SKM-1 (cell line): Measurements from ENCODE around the gene LRMDA.

Experiments used
- DNase-seq: peaks from one replicate; lab custom pipeline; 2025; ENCODE audit not compliant: unreplicated experiment; lab: John Stamatoyannopoulos, UW

Gene LRMDA

DNA sequence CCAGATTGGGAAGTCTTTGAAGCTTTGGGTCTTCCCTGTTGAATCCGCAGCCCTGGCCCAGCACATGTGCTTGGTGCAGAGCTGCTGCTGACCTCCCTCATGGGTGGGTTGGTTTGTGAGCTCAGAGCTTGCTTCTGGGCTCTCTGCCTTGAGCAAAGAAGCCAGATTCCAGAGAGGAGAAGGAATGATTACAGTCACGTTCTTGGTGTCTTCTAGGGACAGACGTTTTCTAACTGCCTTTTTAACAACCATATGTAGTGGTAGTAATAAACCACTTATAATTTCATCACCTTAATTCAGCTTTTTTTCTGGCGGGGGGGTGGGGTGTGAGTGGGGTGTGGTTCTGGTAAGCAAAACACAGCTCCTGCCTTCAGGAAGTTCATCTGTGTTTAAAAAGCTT, 39.5 kb downstream of the LRMDA start:
- no peak for DNase-seq

DNA sequence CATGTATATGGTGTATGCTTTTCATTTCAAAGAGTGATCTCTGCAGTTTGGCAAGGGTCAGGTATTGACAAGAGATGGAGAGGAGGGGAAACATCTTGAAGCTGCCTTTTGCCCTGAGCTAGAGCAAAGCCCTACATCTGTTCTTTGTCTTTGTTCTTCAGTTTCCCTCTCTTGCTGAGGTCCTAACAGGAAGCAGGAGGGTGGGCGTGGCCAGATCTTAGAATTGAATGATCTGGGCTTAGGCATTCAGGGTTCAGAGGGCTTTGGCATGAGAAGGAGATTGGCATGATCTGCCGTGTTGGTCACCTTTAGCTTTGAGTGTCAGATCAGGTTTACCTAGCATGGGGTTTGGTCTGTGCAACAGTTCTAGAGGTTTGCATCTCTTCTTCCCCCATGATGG, 41.3 kb downstream of the LRMDA start:
- DNase-seq = no peak

DNA sequence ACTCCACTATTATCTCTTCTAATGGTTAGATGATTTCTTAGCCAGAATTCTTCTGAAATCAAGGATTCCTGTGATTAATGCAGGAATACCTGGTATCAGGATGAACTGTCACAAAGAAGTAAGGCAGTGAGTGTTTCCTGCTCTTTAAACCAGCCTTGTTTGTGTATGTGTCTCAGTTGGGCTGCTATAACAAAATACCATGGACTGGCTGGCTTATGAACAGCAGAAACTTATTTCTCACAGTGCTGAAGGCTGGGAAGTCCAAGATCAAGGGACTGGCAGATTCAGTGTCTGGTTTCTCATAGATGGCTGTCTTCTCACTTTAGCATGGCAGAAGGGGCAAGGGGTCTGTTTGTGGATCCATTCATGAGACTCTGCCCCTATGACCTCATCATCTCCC, 42.7 kb downstream of the LRMDA start:
- no peak for DNase-seq

DNA sequence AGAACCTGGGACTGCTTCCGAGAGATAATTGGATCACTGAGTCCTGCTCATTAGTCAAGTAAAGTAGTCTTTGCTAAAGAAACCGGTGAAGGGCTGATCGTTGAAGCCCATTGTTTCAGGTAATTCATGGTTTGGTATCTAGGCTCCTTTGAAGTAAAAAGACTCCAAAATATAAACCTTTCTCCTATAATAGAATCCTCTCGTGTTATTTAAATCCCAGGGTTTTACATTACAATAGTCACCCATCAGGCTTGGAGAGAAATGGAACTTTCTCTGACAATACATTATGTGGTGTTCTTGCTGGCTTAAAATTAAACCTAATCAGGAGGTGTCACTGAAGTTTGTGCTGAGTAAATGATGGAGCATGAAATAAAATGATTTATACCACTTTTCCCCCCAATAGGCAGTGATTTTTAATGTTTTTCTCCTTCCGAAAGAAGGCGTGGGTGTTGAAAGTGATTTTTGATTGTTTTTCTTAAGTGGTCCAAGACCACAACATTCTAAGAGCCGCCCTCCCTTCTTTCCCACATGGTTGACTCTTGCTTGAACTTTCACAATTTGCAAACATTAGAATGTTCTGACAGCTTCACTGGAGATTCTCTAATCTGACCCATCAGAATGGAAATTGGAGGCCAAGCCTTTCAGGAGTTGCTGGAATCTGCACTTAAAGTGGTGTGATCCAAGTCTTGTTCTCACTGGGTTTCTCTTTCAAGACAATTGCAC, 44.2 kb downstream of the LRMDA start:
- DNase-seq = no peak

DNA sequence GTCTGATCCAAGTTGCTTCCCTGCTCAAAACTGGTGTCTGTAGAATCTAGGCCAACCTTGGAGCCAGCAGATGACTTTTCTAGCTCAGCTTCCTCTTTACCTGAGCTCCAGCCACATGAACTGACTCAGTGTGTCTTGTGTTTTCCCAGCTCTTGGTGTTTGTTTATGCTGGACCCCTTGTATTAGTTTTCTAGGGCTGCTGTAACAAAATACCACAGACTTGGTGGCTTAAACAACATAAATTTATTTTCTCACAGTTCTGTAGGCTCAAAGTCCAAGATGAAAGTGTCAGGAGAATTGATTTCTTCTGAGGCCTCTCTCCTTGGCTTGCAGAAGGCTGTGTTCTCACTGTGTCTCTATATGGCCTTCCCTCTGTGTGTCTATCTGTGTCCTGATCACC, 45.1 kb downstream of the LRMDA start:
- DNase-seq = no peak

DNA sequence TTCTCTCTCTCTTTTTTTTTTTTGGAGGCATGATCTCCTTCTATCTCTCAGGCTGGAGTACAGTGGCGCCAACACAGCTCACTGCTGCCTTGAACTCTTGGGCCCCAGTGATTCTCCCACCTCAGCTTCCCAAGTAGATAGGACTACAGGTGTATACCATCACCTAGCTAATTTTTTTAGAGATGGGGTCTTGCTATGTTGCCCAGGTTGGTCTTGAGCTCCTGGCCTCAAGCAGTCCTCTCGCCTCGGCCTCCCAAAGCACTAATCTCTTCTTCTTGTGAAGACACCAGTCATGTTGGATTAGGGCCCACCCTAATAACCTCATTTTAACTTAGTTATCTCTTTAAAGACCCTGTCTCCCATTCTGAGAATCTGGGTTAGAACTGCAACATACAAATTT, 45.6 kb downstream of the LRMDA start:
- no peak for DNase-seq

DNA sequence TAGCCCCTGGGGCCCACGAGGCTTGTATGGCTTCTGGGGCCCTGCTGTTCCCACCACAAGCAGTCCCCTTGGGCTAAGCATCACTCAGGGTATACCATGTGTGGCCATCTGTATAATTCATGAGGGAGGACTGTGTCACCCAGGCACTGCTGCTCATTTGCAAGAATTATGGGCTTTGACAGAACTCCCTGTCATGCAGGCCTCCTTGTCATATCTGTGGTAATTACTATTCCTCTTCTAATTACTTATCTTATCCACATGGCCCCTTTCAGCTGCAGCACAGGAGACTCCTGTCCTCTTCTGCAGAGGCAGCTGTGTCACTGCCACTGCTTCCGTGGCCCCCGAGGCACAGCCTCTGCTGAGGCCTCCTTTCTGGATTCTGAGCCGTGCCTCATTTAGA, 46.3 kb downstream of the LRMDA start:
- no peak for DNase-seq

DNA sequence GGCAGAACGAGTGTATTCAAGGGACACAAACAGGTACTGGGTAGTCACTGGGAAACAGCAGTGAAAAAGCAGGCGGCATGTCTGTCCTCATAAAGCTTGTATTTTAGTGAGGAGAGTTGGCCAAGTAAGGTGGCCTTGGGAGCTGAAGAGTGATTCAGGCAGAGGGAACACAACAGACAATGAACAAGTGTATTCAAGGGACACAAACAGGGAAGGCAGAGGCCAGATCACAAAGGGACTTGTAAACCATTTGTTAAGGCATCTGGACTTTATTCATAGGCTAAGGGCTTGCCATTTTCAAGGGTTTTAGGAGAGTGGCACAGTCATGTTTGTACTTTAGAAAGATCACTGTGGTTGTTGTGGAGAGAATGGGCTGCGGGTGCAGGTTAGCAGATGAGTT, 49.0 kb downstream of the LRMDA start:
- no peak for DNase-seq

DNA sequence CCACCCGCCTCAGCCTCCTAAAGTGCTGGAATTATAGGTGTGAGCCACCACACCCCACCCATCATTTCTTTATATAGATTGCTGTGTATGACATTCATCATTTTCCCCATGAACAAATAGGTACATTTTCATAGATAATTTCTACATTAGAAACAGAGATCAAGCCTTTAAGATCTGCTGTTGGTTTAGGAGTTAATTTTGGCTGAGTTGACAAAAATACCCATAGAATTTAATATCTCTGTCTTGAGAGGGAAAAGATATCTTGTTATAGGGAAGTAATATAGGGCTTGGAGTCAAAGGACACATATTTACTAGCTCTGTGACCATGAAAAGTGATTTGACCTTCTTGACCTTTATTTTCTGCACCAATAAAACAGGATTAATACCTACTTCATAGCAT, 51.8 kb downstream of the LRMDA start:
- no peak for DNase-seq

DNA sequence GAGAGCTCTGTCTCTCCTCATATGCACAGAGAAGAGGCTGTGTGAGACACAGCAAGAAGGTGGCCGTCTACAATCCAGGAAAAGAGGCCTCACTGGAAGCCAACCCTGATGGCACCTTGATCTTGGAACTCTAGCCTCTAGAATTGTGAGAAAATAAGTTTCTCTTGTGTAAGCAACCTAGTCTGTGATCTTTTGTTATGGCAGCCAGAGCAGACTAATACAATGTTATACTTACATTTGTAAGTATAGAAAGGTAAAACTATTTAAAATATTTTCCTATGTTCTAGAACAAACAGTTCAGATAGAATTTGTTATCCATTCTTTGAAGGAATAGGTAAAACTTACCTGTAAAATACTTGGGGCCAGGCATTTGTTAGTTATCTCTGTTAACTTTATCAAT, 53.3 kb downstream of the LRMDA start:
- DNase-seq = no peak

DNA sequence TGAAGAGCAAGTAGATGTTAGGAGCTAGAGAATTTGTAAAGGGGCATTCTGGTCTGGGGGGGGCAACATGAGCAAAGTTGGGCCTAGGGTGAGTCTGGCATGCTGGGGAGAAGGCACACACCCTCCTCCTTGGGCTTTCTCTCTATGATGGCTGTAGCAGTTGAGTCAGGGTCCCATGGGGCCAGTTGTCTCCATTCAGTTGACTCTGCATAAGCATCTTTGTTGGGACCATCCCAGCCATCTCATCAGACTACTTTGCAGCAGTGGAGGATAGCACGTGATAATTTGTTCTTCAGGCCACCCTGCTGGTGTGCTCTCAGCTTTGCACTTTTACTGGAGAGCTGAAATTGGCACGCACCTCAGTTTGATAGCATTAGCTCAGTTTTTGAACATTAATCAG, 55.2 kb downstream of the LRMDA start:
- no peak for DNase-seq

DNA sequence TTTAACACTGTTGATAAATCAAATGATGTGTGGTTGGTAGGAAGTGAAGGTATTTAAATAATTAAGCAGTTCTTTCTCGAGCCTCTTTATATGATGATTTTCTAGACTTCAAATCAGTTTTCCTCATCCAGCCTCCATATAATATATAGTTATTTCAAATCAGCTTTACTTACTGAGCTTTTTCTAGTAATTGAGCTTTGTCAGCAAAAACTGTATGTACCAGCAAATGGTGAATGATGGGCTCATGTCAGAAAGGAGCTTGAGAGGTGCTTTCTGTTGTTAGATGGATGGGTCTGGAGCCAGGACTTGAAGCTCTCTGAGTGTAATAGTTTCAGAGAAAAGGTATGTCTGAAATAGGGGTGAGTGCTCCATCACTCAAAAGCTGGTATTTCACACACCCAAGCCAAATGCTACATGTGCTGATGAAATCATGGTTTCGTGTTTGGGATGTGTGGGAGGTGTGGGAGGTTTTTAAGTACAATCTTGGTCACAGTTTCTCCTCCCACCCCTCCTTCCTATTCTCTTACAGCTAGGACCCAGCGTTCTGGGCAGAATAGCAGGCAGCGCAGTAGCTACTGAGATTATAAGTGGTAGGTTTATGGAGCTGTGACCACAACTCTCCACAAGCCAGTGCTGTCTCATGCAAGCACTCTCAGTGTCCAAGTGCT, 55.8 kb downstream of the LRMDA start:
- no peak for DNase-seq

DNA sequence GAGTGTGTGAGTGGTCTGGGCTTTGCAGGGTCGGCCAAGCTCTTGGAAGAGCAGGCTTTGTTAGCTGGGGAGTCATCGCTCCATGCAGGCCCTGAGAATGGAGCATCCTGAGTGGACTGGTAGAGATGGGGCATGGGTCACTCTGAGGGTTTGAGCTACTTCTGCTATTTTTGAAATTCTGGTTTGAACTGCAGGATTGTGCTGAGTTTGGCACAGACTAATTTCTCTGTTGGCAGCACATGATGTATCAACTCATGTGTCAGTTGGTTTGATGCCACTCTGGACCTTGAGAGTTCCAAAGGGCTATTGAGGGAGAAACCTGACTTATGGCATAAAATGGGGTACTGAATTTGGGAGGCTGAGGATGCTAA, 56.3 kb downstream of the LRMDA start:
- DNase-seq = no peak

DNA sequence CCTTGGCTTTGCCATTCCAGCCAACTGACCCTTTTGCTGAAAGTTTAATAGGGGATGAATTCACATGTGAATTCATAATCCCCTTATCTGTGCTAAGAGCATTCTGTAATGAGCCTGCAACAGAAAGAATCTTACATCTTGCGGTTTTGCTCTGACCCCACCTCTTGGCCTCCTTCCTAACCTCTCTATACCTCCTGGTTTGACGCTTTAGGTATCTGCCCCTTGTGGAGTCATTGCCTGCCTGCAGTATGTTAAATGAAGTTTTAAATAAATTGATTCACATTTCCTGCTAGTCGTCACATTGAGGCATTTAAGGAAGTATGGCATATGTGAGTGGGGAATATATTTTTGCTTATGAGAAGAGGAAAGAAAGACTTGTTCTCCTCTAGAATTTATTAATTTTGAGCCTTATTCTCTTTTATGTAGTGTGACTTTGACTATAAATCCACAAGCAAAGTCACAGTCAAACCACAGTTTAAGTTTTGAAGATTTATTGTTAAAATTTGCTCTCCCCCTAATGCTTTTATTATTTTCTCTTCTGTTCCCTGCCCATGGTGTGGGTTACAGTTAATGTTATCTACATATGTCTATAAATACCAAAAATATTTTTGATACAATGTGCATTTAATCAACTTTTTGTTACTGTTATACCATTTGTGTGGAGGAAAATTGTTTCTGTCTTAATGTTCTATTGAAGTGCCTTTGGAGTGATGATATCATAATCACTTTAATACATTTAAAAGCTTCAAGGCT, 60.9 kb downstream of the LRMDA start:
- DNase-seq = no peak

DNA sequence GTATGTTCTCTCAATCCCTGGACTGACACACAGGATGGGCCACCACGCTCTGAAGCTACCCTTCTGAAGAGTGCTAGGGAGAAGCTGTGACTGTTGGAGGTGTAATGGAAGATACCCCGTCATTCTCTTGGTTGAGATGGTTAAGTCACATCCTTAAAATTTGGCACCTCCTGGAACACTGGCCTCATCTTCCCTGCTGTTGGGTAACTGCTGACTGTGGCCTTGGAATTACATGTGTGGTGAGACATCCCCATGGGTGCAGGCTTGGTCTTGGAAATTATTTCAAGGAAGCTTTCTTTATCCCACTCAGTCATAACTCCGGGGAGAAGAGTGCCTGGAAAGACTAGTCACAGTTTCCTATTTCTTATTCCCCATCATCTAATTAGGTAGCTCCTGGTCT, 62.0 kb downstream of the LRMDA start:
- no peak for DNase-seq

DNA sequence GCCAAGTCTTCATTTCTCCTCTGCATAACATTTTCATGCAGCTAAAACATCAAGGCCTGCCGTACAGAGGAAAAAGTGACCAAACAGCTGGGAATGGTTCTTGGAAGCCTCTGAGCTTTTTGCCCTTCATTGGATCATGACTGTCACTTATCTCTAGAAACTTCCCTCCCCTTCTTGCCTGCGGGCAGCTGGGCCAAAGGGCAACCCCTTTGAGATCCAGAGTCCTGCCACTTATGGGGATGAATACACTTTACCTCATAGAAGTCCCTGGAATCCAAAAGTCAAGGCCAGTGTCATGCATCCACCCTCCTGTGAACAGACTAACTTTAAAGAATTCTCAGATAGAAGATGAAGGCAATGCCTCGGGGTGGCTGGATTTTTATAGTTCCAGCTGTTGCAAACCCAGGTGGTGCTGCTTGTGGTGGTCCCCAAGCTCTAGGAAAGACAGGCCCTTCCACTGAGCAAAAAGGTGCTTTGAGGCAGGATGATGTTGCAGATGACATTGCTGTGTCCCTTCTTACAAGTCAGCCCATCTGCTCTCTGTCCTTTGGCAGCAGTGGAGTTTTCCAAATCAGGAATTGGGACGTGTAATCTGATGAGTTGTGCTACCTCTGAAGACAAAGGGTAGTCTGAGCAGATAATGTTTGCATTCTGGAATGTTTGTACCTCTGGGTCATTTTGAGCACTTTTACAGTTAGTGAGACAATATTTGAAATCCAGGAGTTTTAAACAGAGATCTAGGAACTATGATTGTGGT, 64.2 kb downstream of the LRMDA start:
- DNase-seq = no peak

DNA sequence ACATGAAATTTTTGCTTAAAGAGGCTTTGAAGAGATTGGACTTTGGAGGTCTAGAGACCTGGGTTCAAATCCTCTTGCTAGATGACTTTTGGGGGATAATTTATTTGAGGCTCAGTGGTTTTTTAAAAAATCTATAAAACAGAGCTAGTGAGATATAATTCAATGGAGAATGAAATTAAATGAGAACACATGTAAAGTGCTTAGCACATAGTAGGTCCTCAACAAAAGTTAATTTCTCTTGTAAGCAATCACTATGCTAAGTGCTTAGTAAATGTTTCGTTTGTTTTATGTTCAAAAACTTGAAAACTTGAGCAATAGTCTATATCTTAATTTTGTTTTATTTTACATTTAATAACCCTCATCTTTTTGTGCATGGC, 64.8 kb downstream of the LRMDA start:
- no peak for DNase-seq

DNA sequence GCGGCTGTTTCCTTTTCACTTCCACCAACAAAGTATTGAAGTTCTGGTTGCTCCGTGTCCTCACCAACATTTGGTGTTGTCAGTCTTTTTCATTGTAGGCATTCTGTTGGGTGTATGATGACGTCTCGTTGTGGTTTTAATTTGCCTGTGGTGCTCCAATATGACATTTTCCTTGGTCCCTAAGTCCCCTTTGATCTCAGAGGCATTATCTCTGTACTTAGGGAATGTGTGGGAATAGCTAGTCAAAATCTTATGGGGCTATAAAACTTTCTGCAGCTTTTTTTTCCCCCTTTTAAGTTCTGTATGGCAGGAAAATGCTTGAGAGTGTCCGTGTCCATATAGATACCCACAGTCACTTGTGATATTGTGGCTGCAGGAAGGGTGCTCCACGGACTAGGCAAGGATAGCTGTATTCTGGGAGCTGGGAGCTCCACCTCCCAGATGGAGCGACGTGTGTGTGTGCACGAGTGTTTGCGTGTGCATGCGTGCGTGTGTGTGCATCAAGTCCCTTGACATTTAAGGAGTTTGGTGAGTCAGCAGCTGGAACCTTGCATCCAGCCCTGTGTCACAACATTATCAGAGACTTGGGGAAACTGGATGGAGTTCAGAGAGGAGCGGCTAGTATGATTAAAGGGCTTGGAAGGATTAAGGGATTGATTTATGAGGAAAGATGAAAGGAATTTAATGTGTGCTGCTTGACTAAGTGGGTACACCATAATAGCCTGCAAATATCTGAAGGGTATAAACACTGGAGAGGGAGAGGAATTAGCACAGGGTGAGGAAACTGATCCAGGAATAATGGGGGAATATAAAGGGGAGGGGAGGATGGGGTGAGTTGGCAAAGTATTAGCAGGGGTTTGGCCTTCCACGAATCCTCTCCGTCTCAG, 66.8 kb downstream of the LRMDA start:
- no peak for DNase-seq

DNA sequence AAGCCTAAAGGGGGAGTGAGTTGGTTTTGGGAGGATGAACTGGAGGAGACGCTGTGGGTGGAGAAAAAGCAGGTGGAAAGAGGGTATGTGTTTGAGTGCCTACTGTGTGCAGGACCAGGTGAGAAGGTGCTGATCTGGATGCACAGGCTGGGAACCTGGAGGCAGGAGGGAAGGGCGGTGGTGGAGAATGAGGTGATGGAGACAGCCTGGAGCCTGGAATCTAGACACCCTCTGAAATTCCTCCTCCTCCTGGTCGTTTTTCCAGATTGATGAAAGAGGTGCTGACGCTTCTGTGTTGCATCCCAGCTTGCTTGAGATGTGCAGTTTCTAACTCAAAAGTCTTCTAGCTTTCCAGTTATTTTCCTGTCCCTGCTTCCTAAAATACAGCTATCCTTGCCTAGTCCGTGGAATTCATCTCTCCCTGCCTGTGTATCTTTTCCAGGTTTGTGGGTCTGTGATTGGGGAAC, 67.5 kb downstream of the LRMDA start:
- no peak for DNase-seq

DNA sequence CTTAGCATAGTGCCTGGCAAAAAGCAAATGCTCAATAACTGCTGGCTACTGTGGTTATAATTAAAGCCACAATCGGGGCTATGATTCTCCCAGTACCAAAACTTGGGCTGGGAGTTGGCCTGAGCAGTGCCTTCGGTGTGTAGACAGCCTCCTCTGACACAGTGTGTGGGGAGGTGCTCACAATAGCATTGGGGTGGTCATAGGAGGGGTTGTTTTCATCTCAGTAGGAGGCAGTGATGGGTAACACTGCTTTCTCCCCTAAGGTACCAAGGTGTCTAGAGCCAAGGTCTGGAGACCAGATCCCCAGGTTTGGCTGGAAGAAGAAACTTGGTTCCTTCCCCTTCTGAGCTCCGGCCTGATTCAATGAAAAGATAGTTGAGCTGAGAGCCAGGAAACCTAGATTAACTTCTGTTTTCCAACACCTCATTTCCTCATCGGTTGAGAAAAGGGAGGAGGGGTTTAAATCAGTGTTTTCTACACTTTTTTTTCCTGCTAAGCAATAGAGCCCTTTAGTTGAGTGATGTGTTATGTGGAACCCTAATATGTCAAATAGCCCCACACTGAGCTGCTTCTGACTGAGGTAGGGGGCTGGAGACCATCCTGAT, 68.2 kb downstream of the LRMDA start:
- no peak for DNase-seq
